Progenitor cell of endocrine pancreas (in vitro differentiated cells): Measurements from ENCODE around the gene CUL4B. TPM values are rescaled to one million over a fixed set of nuclear protein-coding genes. Genes with fewer than 3 reads are reported as not detected.

Experiments used
- DNase-seq: peaks from one replicate; pipeline ENCODE4 v3.0.0; 2021; ENCODE audit warnings: low spot score; ENCODE audit not compliant: unreplicated experiment
- H3K27ac Mint-ChIP-seq: 2 replicates; pipeline ENCODE4 v1.8.0; 2021; ENCODE audit warnings: mild to moderate bottlenecking, moderate library complexity, mixed read lengths
- H3K27me3 Mint-ChIP-seq: 2 replicates; pipeline ENCODE4 v1.8.0; 2021; ENCODE audit warnings: mixed read lengths
- H3K36me3 Mint-ChIP-seq: 2 replicates; pipeline ENCODE4 v1.8.0; 2022; ENCODE audit warnings: mixed read lengths; ENCODE audit not compliant: insufficient read depth
- H3K4me1 Mint-ChIP-seq: 2 replicates; pipeline ENCODE4 v1.8.0; 2021; ENCODE audit warnings: low read depth, mixed read lengths
- H3K4me3 Mint-ChIP-seq: 2 replicates; pipeline ENCODE4 v1.8.0; 2021; ENCODE audit warnings: low read depth, mild to moderate bottlenecking, moderate library complexity, mixed read lengths
- H3K9me3 Mint-ChIP-seq: 2 replicates; pipeline ENCODE4 v1.8.0; 2021; ENCODE audit warnings: low read depth, mixed read lengths
- CTCF ChIP-seq: fragments of 200-600 bp; sonication (generic); IDR thresholded peaks from one replicate; pipeline ENCODE4 v1.5.0; 2021; ENCODE audit warnings: antibody characterized with exemption, mild to moderate bottlenecking; ENCODE audit not compliant: unreplicated experiment
- total RNA-seq: library from RNA; stranded (reverse); gene quantifications from 2 replicates; pipeline ENCODE4 v1.2.1, GENCODE V29; 2021

Gene CUL4B
- total RNA-seq, 1 donor from 2014 or later: 61.3 TPM

GRCh38 chrX:120549483-120550452, 11.0 kb downstream of the CUL4B start:
- H3K36me3 Mint-ChIP-seq: peaks cover 4% of the 10 kb centered on the region
- DNase-seq: no peak
- no peaks in the 10 kb centered on the region for H3K27me3 Mint-ChIP-seq
- TF ChIP-seq CTCF: no peak
- H3K4me3 Mint-ChIP-seq: no peak overlapping the region
- peak overlapping the region; percentile 18 for H3K27ac Mint-ChIP-seq
- peaks cover 3% of the 10 kb centered on the region for H3K4me1 Mint-ChIP-seq
- peaks cover 6% of the 10 kb centered on the region for H3K9me3 Mint-ChIP-seq

GRCh38 chrX:120536061-120536460, 24.7 kb downstream of the CUL4B start:
- TF ChIP-seq CTCF: no peak
- peaks cover 14% of the 10 kb centered on the region for H3K9me3 Mint-ChIP-seq
- DNase-seq: no peak
- no peak overlapping the region for H3K27ac Mint-ChIP-seq
- H3K27me3 Mint-ChIP-seq: no peaks in the 10 kb centered on the region
- no peak overlapping the region for H3K4me3 Mint-ChIP-seq
- H3K4me1 Mint-ChIP-seq: no peaks in the 10 kb centered on the region
- peaks cover 9% of the 10 kb centered on the region for H3K36me3 Mint-ChIP-seq

DNA sequence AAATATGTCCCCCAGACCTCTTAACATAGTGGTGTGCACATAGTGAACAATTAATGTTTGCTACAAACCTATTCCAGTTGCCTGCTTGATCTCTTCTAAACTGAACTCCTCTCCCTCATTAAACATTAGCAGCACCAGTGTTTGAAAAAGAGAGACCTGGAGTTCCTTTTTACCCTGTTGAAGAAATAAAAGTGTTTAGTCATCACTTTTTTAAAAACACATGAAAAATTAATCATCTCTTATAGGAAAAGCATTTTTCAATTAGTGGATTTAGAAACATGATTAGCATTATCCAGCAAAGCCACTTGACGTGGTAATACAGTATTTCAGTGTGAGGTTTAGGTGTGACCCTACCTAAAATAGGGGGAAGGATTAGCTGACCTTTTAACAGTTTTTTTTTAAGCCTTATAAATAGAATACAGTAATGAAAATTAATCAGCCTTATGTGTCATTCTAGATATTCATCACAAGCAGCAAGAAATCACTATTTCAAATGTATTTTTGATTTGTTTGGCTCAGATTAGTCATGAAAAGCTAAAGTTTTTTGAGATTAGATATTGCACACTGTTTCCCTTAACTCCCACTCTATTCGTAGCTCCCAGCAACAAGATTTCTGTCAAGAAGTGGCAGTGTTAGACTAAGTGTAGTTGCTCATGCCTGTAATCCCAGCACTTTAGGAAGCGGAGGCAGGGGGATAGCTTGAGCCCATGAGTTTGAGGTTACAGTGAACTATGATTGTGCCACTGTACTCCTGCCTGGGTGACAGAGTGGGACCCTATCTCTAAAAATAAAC, 26.2 kb downstream of the CUL4B start:
- Mint-ChIP-seq H3K27me3 (no peaks in the 10 kb centered on the region), H3K4me1 (no peaks in the 10 kb centered on the region), H3K36me3 (peaks cover 8% of the 10 kb centered on the region), H3K4me3 (no peak overlapping the region), H3K27ac (no peak overlapping the region), H3K9me3 (peaks cover 14% of the 10 kb centered on the region)
- no peak for DNase-seq
- no peak for TF ChIP-seq CTCF

DNA sequence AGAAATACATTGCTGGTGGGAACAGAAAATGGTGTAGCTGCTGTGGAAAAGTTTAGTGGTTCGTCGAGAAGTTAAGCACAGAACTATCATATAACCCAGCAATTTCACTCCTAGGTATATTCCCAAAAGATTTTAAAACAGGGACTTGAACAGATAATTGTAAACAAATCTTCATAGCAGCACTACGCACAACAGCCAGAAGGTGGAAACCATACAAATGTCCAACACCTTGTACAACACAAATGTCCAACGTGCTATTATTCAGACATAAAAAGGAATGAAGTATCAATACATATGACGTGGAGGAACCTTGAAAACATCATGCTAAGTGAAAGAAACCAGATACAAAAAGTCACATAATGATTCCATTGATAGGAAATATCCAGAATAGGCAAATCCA, 37.9 kb downstream of the CUL4B start:
- no peaks in the 10 kb centered on the region for H3K27me3 Mint-ChIP-seq
- no peak for TF ChIP-seq CTCF
- peaks cover 22% of the 10 kb centered on the region for H3K36me3 Mint-ChIP-seq
- H3K9me3 Mint-ChIP-seq: peaks cover 16% of the 10 kb centered on the region
- no peak for DNase-seq
- no peaks in the 10 kb centered on the region for H3K4me1 Mint-ChIP-seq
- H3K27ac Mint-ChIP-seq: no peak overlapping the region
- H3K4me3 Mint-ChIP-seq: no peak overlapping the region

- Mint-ChIP-seq H3K36me3 (peaks cover 13% of the 10 kb centered on the region), H3K27me3 (no peaks in the 10 kb centered on the region), H3K4me1 (peaks cover 6% of the 10 kb centered on the region), H3K4me3 (no peak overlapping the region), H3K9me3 (peaks cover 9% of the 10 kb centered on the region), H3K27ac (no peak overlapping the region)
- TF ChIP-seq CTCF: no peak
- no peak for DNase-seq
Observed at GRCh38 chrX:120517936-120518335, 42.8 kb downstream of the CUL4B start.
